NB4 (cell line): ENCODE data around the gene CDKAL1.

Source experiments
- DNase-seq: peaks from one replicate; pipeline ENCODE4 v3.0.0; 2010; ENCODE audit warnings: low read depth
- H3K4me3 ChIP-seq: one replicate; pipeline ENCODE4 v1.5.1; 2011; ENCODE audit warnings: mild to moderate bottlenecking, low read depth, low read length, moderate library complexity
- CTCF ChIP-seq: IDR thresholded peaks from one replicate; pipeline ENCODE4 v1.5.1; 2012; ENCODE audit warnings: low read depth, low read length
- MAX ChIP-seq: IDR thresholded peaks from 2 replicates; pipeline ENCODE4 v1.6.1; 2011; ENCODE audit warnings: low read depth, low read length
- MYC ChIP-seq: IDR thresholded peaks from 2 replicates; pipeline ENCODE4 v1.6.1; 2011; ENCODE audit warnings: low read depth, low read length
- POLR2A ChIP-seq: IDR thresholded peaks from 2 replicates; pipeline ENCODE4 v1.6.1; 2011; ENCODE audit warnings: mild to moderate bottlenecking; ENCODE audit not compliant: insufficient read length; ENCODE audit errors: extremely low read depth

The CDKAL1 gene

GRCh38 chr6:20996099-20996498 lies 461.8 kb downstream of the CDKAL1 start:
- no peak for DNase-seq
- TF ChIP-seq MYC (no peak), MAX (no peak), CTCF (no peak), POLR2A (no peak)
- H3K4me3 ChIP-seq, result no peak overlapping the region

GRCh38 chr6:20997143-20997769 lies 463.0 kb downstream of the CDKAL1 start:
- no peak overlapping the region for H3K4me3 ChIP-seq
- TF ChIP-seq MAX, result no peak
- no peak for DNase-seq

GRCh38 chr6:20997770-20998147 lies 463.5 kb downstream of the CDKAL1 start:
- no peak for DNase-seq
- no peak for TF ChIP-seq POLR2A
- no peak for TF ChIP-seq MAX
- no peak for TF ChIP-seq MYC
- TF ChIP-seq CTCF, result no peak
- no peak overlapping the region for H3K4me3 ChIP-seq

GRCh38 chr6:20998748-20999448 lies 464.6 kb downstream of the CDKAL1 start:
- H3K4me3 ChIP-seq, result no peak overlapping the region
- no peak for DNase-seq
- TF ChIP-seq CTCF (no peak), POLR2A (no peak), MYC (no peak), MAX (no peak)

GRCh38 chr6:21000331-21000801 lies 466.1 kb downstream of the CDKAL1 start:
- DNase-seq, result no peak
- no peak overlapping the region for H3K4me3 ChIP-seq
- TF ChIP-seq MAX (no peak), CTCF (no peak), POLR2A (no peak), MYC (no peak)

GRCh38 chr6:21001736-21002135 lies 467.5 kb downstream of the CDKAL1 start:
- TF ChIP-seq MAX, result no peak
- no peak for TF ChIP-seq MYC
- TF ChIP-seq CTCF, result no peak
- no peak for TF ChIP-seq POLR2A
- H3K4me3 ChIP-seq, result no peak overlapping the region
- no peak for DNase-seq
